Bronchus fibroblast of lung (primary cell): ENCODE results near the gene PLEKHM1. TPM values are rescaled to one million over a fixed set of nuclear protein-coding genes. Genes with fewer than 3 reads are reported as not detected.

Experiments
- total RNA-seq: library from RNA; depleted of rRNA; stranded (reverse); fragments of >200 nt; gene quantifications from 2 replicates; pipeline ENCODE4 v1.2.3, GENCODE V29; 2015

Gene PLEKHM1
- 13.4 and 14.0 TPM in 2 replicates for total RNA-seq

DNA sequence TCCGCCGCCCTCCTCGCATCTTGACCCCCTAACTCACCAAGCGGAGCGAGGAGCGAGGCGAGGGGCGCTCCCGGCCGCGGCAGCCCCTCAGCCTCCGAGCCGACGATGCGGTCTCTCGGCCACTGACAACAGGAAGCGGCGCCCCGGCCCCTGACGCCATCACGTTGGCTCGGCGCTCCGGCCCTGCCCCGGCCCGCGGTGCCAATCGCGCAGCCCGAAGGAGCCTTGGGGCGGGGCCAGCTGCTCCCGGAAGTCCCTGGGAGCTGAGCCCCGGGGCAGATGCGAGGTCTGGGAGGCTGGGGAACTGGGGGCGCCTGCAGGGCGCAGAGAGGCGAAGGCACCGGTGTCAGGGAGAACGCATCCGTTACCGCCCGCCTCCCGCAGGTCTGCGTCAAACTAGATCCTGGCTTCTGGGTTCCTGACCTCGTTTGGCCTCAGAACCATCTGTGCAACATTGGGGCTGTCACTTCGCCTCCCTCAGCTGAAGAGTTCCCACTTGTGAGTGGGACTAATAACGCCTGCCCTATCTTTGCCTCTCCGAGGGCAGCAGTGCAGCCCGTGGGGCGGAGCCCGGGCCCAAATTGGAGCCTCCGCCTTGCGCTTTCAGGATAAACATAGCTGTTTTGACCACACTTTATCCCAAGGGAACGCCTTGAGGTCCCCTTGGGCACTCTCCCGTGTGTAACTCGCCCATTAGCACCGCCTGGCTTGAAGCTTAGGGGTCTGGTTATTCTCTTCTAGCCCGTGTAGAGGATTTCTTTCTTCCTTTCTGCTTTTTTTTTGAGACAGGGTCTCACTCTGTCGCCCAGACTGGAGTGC is at the start of gene PLEKHM1:
PLEKHM1 (minus strand) TSS at position 107 of the 819 bp plus-strand sequence. CDS start 8,237 bp downstream, outside the sequence.

GRCh38 chr17:45432405-45433158 is 57.9 kb downstream of the PLEKHM1 start, which contains the start of gene ARHGAP27:
TSS of gene ARHGAP27 (minus strand) at chr17:45432870. CDS start at chr17:45430279, 2,591 bp downstream.

Other genes starting within 250 kb of the PLEKHM1 start
- gene SPATA32, start 228.6 kb downstream of the PLEKHM1 start, total RNA-seq: not detected in 2 replicates
- 4.3 and 4.4 TPM in 2 replicates for gene MAP3K14, start 173.7 kb downstream of the PLEKHM1 start, total RNA-seq
- 0.59 and 2.4 TPM in 2 replicates for gene ARHGAP27, start 57.9 kb downstream of the PLEKHM1 start, total RNA-seq